ENCODE results near the gene MYLK.

GRCh38 chr3:123613543-123613942 is 270.6 kb downstream of the MYLK start:
- TF ChIP-seq, protein P1, sequence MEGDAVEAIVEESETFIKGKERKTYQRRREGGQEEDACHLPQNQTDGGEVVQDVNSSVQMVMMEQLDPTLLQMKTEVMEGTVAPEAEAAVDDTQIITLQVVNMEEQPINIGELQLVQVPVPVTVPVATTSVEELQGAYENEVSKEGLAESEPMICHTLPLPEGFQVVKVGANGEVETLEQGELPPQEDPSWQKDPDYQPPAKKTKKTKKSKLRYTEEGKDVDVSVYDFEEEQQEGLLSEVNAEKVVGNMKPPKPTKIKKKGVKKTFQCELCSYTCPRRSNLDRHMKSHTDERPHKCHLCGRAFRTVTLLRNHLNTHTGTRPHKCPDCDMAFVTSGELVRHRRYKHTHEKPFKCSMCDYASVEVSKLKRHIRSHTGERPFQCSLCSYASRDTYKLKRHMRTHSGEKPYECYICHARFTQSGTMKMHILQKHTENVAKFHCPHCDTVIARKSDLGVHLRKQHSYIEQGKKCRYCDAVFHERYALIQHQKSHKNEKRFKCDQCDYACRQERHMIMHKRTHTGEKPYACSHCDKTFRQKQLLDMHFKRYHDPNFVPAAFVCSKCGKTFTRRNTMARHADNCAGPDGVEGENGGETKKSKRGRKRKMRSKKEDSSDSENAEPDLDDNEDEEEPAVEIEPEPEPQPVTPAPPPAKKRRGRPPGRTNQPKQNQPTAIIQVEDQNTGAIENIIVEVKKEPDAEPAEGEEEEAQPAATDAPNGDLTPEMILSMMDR (IDR thresholded peaks at IDR 0.05): no peak
- no peak for TF ChIP-seq POLR2A (IDR thresholded peaks at IDR 0.05)
